SK-N-SH treated with all-trans-retinoic acid at 6 μM for 48 hours (cell line): ENCODE measurements around the gene ISCA2.

ENCODE experiments used
- PATZ1 ChIP-seq: fragments of 250-450 bp; sonication (Bioruptor Pico); IDR thresholded peaks from 2 replicates; pipeline ENCODE4 v1.8.0; 2020; ENCODE audit warnings: mild to moderate bottlenecking, moderate library complexity, borderline replicate concordance
- ZFP30 ChIP-seq: fragments of 450-650 bp; formaldehyde crosslinking; IDR thresholded peaks from 2 replicates; pipeline ENCODE4 v1.5.0; 2022; ENCODE audit warnings: mild to moderate bottlenecking, moderate library complexity

GRCh38 chr14:74491956-74492775, 1.4 kb upstream of the ISCA2 start:
- TF ChIP-seq PATZ1 (no peak), ZFP30 (CRISPR knock-in tag) (no peak)
